ENCODE measurements around the gene ACAD10.

Gene ACAD10

GRCh38 chr12:111780166-111780565 lies 94.3 kb downstream of the ACAD10 start:
- TF ChIP-seq REST (IDR thresholded peaks at IDR 0.05; ENCODE audit: insufficient read depth in 1 of 2, low read depth in 2 of 2, low read length in 2 of 2) (no peak), SIN3A (IDR thresholded peaks at IDR 0.05; ENCODE audit: borderline replicate concordance, insufficient read depth, low read length) (no peak), FOXP2 (optimal IDR thresholded peaks at IDR 0.05; ENCODE audit: borderline replicate concordance, extremely low read depth, extremely low read length, insufficient read depth) (no peak), POLR2AphosphoS5 (IDR thresholded peaks at IDR 0.05; ENCODE audit: low read depth, low read length) (no peak), TAF1 (IDR thresholded peaks at IDR 0.05; ENCODE audit: borderline replicate concordance, insufficient read depth, low read length) (no peak)

- TF ChIP-seq REST (IDR thresholded peaks at IDR 0.05; ENCODE audit: insufficient read depth in 1 of 2, low read depth in 2 of 2, low read length in 2 of 2): no peak
- no peak for TF ChIP-seq TAF1 (IDR thresholded peaks at IDR 0.05; ENCODE audit: borderline replicate concordance, insufficient read depth, low read length)
- TF ChIP-seq FOXP2 (optimal IDR thresholded peaks at IDR 0.05; ENCODE audit: borderline replicate concordance, extremely low read depth, extremely low read length, insufficient read depth): no peak
- TF ChIP-seq SIN3A (IDR thresholded peaks at IDR 0.05; ENCODE audit: borderline replicate concordance, insufficient read depth, low read length): no peak
- TF ChIP-seq POLR2AphosphoS5 (IDR thresholded peaks at IDR 0.05; ENCODE audit: low read depth, low read length): no peak
These were observed 94.8 kb downstream of the ACAD10 start for GRCh38 chr12:111780615-111781014.

- TF ChIP-seq SIN3A (IDR thresholded peaks at IDR 0.05; ENCODE audit: borderline replicate concordance, insufficient read depth, low read length) (no peak), POLR2AphosphoS5 (IDR thresholded peaks at IDR 0.05; ENCODE audit: low read depth, low read length) (no peak), REST (IDR thresholded peaks at IDR 0.05; ENCODE audit: insufficient read depth in 1 of 2, low read depth in 2 of 2, low read length in 2 of 2) (no peak), FOXP2 (optimal IDR thresholded peaks at IDR 0.05; ENCODE audit: borderline replicate concordance, extremely low read depth, extremely low read length, insufficient read depth) (no peak), TAF1 (IDR thresholded peaks at IDR 0.05; ENCODE audit: borderline replicate concordance, insufficient read depth, low read length) (no peak)
These were observed 95.3 kb downstream of the ACAD10 start for GRCh38 chr12:111781085-111781658.

GRCh38 chr12:111783046-111783445 lies 97.2 kb downstream of the ACAD10 start:
- TF ChIP-seq FOXP2 (optimal IDR thresholded peaks at IDR 0.05; ENCODE audit: borderline replicate concordance, extremely low read depth, extremely low read length, insufficient read depth) (no peak), REST (IDR thresholded peaks at IDR 0.05; ENCODE audit: insufficient read depth in 1 of 2, low read depth in 2 of 2, low read length in 2 of 2) (no peak), SIN3A (IDR thresholded peaks at IDR 0.05; ENCODE audit: borderline replicate concordance, insufficient read depth, low read length) (no peak), POLR2AphosphoS5 (IDR thresholded peaks at IDR 0.05; ENCODE audit: low read depth, low read length) (no peak), TAF1 (IDR thresholded peaks at IDR 0.05; ENCODE audit: borderline replicate concordance, insufficient read depth, low read length) (no peak)

All from PFSK-1 (cell line).